Activated CD4-positive, CD25-positive, alpha-beta regulatory T cell (primary cell): ENCODE data around the gene IL17RB.

Experiments used
- DNase-seq, 4 experiments: peaks; one replicate each; lab custom pipeline; 2025; lab: John Stamatoyannopoulos, UW

The IL17RB gene

DNA sequence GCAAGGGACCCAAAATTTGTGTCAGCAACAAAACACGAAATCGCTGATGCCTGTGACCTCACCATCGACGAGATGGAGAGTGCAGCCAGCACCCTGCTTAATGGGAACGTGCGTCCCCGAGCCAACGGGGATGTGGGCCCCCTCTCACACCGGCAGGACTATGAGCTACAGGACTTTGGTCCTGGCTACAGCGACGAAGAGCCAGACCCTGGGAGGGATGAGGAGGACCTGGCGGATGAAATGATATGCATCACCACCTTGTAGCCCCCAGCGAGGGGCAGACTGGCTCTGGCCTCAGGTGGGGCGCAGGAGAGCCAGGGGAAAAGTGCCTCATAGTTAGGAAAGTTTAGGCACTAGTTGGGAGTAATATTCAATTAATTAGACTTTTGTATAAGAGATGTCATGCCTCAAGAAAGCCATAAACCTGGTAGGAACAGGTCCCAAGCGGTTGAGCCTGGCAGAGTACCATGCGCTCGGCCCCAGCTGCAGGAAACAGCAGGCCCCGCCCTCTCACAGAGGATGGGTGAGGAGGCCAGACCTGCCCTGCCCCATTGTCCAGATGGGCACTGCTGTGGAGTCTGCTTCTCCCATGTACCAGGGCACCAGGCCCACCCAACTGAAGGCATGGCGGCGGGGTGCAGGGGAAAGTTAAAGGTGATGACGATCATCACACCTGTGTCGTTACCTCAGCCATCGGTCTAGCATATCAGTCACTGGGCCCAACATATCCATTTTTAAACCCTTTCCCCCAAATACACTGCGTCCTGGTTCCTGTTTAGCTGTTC is 35.0 kb upstream of the IL17RB start:
- DNase-seq: no peak

DNA sequence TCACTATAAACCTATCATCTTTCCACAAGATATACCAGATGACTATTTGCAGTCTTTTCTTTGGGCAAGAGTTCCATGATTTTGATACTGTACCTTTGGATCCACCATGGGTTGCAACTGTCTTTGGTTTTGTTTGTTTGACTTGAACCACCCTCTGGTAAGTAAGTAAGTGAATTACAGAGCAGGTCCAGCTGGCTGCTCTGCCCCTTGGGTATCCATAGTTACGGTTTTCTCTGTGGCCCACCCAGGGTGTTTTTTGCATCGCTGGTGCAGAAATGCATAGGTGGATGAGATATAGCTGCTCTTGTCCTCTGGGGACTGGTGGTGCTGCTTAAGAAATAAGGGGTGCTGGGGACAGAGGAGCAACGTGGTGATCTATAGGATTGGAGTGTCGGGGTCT is 33.9 kb upstream of the IL17RB start:
- DNase-seq: no peak

DNA sequence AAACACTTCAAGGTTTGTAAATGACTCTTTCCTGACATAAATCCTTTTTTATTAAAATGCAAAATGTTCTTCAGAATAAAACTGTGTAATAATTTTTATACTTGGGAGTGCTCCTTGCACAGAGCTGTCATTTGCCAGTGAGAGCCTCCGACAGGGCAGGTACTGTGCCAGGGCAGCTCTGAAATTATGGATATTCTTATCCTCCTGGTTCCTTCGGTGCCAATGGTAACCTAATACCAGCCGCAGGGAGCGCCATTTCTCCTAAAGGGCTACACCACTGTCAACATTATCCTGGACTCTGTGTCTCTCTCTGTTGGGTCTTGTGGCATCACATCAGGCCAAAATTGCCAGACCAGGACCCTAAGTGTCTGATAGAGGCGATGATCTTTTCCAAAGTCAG is 33.1 kb upstream of the IL17RB start:
- no peak for DNase-seq

DNA sequence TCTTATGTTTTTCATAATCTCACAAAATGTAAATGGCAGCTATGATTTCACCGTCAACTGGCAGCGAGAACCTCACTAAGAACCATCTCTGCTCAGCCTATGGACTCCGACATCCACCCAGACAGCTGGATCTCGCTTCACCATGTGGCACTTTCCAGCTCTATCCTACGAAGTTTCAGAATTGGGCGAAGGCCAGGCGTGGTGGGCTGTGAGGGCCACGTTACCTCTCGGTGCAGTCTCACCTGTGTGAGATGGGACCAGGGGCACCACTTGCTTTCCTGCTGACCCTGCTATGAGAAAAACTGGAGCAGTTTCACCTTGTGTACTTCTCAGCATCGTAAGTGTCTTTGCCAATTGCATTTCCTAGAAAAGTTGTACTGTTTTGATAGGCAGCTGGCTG is 32.5 kb upstream of the IL17RB start:
- no peak for DNase-seq

DNA sequence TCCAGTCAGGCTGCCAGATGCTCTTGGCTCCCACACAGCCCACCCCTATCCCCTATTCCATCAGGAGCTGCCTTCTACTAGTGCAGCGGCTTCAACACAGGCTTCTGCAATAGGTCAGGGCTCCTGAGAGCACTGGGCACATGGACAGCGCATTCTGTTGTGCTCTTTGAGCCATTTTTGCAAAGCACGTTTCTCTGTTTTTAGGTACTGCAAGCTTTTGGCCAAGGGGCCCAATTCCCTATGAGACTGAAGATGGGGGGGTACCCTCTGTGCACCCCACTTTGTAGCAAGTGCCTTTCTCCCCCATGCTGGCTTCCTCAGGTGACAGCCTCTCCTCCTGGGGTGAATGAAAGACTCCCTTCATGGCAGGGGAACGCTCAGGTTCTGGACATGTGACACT is 31.3 kb upstream of the IL17RB start:
- DNase-seq: no peak

DNA sequence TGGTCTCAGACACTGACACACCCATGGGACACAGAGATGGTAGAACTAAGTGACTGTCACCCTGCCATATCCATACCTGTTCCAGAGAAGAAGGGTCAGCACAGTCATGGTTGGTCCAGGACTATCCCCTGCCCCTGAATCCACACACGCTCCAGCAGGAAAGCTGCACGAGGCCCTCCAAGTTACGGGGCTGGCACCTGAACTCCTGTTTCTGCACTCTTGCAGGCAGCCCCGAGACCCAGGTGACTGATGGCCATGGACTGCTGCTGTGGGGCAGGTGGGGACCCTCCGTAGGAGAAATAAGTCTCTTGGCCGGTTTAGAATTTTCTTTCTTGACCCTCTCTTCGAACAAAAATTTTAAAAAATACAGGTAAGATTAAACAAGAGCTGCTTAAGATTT is 30.7 kb upstream of the IL17RB start:
- DNase-seq: no peak

DNA sequence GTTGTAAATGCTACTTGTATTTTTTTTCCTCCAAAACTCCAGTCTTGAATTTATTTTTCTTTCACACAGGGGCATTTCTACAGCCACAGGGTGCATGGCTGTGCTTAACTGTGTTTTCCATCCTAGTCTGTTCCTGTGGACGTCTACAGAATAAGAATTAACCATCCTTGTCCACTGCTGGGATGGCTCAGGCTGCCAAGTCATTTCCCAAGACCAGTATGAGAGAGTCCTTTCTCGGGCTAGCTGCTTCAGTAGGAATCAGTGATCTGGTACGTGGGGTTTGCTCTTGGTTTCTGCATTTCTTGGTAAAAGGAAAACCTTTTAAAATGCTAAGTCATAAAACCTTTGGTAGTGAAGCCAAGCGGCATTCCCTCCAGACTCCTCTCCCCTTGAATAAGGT is 29.9 kb upstream of the IL17RB start:
- DNase-seq: no peak

DNA sequence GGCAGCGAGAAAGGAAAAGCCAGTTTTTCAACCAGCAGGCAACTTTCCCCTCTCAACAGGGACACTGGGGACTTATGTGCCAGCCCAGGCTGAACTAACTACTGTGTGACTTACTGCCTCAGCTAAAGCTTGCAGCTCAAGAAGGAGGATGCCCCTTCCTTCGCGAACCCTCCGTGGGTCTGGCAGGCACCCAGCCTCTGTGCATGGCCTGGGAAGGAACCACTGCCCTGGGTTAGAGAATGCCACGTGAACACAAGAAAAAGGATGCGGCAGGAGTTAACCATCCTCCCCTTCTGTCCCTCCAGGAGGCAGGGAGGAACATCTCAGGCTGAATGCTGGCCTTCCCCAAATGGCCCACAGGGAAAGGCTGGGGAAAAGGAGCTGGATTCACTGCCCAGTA is 29.2 kb upstream of the IL17RB start:
- no peak for DNase-seq

DNA sequence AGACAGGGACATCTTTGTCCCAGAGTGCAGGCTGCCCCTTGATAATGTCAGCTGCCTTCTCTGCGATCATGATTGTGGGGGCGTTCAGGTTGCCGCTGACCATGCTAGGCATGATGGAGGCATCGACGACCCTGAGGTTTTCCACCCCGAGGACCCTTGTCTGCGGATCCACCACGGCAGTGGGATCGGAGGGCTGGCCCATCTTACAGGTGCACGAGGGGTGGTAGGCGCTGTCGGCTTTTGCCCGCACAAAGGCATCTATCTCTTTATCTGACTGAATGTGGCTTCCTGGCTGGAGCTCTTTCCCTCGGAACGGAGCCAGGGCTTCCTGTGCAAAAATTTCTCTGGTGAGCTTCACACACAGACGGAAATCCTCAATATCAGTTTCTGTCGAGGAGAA is 28.6 kb upstream of the IL17RB start:
- DNase-seq: no peak

DNA sequence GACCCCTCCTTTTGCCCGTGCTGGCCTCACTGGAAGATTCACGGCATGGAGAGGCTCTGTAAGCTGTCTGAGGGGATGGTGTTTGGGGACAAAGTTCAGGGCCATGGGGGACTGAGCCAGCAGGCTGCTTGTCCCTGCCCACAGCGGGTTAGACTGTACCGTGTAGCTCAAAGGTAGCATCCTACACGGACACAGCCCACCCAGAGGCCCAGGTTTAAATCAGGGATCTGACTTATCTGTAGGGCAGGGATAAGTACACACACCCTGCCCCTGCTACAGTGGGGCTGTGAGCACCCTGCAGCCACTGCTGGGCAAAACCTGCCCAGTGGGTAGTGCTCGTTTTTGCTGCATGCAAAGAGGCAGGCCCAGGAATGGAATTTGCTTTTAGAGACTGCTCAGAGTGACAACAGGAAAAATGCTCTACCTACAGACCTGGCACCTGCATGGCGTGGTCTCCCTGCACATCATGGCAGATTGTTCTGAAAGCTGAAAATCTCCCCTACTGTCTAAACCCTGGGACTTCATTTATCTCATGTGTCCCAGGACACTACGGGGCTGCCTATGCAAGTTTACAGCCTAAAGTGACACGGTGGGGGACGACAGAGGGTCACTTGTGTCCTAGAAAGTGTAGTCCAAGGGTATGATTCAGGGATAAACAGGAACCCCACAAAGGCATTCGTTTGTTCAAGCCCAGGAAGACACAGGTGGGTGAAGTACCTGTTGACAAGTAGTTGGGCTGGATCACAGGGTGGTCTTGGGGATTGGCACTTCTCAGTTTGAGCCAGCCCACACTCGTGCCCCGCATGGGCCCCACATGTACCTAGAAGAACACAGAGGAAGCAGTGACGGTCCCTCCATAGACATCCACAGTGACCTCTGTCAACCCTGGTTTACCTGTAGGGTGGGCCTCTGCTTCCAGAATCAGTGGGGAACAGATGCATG is 27.9 kb upstream of the IL17RB start:
- DNase-seq: no peak

DNA sequence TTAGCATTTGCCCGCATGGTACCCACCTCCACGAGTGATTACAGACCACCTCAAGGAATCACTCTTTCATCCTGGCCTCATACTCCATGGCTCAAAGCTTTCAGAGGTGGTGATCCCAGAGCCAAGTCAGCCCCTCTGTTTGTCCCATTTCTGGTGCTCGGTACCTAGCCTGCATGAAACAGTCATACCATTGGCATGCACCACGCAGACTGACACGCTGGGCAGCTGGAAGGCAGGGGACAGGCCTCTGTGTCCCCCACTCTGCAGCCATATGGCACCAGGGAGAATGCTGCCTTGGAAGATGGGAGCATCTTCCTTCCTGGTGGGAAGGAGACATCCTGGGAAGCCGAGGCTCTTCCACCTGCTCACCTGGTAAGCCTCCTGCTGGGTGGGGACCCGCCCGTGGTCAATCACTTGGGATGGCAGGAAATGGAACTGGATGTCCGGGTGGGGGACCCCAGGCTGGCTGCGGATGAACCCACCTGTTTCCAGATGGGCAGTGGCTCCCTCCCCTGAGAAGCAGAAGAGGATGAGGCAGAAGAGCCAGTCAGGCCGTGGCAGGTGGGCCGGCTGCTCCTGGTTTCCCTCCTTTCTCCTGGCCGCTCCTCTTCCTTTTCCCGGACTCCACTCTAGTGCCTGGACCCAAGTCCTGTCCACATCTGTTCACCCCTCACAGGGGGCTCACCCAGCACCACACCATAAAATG is 27.1 kb upstream of the IL17RB start:
- DNase-seq: no peak

DNA sequence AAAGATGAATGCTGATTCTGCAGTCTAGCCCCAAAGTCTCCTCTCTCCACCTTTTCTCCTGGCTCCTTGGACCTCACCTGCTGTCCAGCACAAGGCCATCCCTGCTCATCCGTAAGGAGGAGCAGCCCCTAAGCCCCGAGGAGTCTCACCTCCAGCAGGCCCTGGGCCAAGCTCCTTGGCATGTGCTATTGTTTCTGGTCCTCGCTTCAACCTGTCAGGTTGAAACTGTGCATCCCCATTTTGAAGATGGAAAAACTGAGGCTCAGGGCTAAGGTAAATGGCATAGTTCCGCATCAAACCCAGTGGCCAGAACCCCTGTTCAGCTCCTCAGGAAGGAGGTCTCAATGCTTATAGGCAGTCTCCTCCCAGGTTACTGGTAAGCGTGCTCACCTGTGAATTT is 26.3 kb upstream of the IL17RB start:
- DNase-seq: no peak

DNA sequence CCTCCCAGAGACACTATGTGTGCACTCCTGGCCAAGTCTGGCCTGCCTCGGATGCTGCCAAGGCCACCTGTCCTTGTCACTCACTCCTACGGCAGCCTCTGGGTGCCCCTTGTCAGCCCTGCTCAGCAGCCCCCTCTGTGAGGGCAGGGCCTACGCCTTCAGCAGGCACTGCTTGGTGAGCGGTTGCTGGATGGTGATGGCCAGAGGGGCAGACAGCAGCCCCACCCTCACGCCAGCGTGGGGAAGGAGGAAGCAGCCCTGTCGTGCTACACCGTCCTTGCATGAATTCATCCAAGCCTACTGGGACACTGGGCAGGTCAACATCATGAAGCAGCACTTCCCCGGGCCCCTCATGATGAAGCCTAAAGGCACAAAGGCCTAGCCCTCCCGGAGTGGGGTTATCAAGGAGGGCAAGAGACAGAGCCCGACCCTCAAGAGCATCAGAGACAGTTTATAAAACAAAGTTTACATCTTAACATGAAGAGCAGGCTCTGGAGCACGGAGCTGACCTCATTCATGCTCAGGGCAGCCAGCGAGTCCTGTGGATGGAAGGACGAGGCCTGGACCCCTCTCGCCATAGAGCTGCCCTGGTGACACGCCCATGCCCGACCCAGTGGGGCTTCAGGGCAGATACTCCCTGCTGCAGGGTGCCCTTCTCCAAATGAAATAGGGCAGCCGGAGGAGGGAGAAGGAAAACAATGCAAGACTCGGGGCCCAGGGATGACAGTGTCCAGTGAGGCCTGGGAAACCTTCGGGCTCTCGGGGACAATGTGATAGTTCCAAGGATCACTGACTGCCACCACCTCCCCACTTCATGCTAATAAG is 25.4 kb upstream of the IL17RB start:
- no peak for DNase-seq

DNA sequence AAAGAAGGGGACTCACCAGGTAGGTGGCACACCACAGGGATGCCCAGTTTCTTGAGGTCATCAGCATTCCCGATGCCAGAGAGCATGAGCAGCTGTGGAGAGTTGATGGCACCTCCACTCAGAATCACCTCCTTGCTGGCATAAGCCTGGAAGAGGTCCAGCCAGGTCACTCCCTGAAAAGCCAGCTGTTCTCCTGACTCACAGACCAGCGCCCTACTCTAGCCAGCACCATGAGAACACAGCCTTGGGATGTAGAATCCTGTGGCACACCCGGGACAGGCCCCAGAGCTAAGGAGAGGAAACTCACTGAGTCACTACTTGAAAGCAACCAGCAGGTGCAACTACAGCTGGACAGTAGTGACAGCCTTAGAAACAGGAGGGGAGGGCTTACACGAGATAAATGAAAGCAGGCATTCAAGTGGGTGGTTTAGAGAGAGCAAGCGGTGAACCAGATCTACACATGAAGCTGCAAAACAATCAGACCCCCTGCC is 24.7 kb upstream of the IL17RB start:
- DNase-seq: no peak

DNA sequence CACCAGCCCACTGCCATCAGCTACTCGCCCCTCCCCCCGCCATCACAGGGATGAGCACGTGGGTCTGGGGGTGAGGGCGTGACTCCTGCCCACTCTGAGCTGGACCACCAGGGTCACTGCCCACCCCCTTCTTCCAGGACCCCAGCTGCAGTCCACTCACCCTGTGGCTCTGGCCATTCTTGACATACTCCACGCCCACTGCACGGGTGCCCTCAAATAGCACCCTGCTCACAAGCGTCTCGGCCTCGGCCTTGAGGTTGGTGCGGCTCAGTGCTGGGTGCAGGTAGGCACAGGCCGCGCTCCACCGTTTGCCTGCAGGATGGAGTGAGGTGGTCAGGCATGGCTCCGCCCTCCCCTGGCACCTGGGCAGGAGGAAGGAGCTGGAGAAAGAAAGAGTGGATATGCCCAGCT is 24.0 kb upstream of the IL17RB start:
- DNase-seq: no peak

DNA sequence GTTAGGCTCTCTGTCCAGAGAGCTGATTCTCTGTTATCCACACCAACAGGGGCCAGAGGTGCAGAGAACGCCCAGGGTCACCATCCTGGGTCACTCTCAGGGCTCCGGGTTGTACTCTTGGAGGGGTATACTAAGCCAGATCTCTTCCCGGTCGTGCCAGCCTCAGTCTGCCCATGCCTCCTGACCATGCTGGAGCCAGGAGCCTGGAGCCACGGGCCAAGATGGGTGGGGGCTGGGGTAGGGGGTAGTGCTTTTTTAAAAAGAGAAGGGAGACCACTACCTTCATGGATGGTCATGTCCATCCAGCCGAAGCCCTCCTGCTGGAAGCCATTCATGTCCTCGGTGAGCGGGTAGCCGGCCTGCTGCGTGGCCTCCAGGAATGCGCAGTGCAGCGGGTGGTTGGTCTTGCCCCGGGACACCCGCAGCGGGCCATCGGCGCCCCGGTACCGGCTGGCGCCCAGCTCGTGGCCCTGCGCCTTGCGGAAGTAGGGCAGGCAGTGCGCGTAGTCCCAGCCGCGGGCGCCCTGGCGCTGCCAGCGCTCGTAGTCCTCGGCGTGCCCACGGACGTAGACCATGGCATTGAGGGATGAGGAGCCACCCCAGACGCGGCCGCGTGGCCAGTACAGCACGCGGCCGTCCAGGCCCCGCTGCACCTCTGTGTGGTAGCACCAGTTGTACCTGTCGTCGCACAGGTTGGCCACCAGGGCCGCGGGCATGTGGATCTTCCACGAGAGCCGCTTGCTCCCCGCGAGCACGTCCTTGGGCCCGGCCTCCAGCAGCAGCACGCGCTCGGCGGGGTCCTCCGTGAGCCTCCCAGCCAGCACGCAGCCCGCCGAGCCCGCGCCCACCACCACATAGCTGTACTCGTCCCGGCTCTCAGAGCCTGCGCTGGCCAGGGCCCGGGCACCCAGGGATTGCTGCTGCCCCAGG is 23.1 kb upstream of the IL17RB start:
- DNase-seq: no peak

DNA sequence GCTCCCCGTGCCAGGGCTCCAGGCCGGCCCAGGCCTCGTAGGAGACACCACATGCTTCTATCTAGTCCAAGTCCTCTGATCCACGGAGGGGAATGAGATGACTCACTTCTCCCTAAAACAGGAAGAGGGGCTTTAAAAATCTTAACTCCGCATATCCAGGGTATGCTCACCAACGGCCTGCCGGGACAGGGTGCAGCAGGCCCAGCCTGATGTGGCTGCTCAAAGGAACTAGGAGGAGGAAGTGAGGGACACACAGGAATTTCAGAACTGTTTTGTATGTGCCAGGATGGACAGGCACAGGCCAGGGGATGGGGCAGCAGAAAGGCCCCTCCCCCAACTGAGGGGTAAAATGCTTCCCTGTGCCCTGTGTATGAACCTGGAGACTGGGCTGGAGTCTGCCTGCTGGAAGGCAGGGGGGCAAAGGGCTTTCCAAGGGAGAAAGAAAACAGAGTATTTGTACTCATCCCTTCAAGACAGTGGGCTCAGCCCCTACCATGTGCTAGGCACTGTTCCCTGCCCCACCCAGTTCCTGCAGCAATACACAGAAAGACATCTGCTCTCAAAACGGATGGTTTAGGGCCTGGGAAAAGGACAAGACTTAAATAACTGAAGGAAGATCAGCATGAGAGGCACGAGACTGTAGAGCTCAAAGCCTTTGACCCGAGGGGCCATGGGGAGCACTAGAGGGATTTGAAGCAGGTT is 22.3 kb upstream of the IL17RB start:
- DNase-seq: no peak

DNA sequence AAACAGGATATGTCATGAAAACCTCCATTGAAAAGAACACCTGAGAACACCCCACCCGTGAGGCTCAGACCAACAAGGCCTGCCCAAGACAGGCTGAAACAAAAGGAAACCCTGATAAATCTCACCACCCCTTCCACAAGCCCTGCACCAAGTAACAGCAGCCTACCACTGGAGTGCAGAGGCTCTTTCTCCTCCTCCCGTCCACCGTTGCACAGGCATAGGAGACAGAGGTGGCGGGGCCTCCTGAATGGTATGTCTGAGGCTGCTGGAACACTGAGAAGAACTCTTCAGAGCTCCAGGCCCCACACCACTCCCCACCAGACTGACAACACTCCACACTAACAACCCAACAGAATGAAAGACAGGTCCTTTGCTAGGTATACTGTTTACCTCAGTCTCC is 21.6 kb upstream of the IL17RB start:
- no peak for DNase-seq

DNA sequence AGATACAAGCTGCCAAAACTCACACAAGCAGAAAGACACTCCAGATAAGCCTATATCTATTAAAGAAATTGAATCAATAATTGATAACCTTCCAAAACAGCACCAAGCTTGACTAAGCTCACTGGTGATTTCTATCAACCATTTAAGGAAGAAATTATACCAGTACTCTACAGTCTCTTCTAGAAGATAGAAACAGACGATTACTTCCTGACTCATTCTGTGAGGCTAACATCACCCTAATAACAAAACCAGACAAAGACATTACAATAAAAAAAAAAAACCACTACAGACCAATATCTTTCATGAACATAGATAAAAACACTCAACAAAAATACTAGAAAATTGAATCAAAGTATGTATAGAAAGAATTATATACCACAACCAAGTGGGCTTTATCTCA is 20.3 kb upstream of the IL17RB start:
- no peak for DNase-seq

DNA sequence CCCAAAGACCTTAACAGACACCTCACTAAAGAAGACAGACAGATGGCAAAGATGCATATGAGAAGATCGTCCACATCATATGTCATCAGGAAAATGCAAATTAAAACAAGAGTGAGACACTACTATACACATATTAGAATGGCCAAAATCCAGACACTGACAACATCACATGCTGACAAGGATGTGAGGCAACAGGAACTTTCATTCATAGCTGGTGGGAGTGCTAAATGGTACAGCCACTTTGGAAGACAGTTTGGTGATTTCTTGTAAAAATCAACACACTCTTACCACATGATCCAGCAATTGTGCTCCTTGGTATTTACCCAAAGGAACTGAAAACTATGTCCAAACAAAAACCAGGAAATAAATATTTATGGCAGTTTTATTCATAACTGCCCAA is 17.8 kb upstream of the IL17RB start:
- DNase-seq: no peak
